Measurements from ENCODE around the gene GNAT2. TPM values are rescaled to one million over a fixed set of nuclear protein-coding genes. Genes with fewer than 3 reads are reported as not detected.

The GNAT2 gene
- total RNA-seq, 2 experiments from 2014 or later = not detected

DNA sequence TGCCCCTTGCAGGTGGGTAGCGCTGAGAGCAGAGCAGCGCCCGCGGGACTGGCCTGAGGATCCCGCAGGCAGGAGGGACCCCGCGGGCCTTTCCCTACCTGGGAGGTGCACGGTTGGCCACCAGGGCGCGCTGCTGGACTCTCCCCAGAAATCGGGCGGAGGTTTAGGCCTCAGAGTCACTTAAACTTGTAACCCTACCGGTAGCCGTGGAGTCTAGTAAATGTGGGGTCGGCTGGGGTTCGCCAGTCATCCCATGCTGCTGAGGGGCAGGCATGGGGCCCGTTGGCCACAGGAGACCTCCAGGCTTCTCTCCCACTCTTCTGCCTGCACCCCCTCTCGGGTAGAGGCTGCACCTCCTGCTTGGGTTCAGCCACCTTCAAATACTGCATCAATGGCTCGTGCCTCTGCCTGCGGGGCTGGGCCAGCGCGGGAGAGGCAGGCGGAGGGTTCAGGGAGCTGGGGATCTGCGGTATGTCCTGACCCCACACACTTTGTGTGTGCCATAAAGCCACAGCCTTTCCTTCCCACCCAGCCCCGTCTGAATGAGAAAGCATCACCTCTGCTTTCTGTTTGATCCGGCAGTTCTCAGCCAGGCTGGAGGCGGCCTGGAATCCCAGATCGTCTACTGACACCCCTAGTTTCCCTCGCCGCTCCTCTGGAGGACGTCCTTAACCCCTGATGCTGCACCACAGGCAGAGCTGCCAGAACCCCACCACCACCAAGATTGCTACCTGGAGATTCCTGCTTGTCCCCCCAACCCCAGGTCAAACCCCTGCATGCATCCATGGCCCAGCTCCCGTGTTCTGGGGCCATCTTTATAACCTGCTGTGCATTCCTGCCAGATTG is 24.2 kb upstream of the GNAT2 start:
- peak; percentile 94 for ATAC-seq (ENCODE audit: poor library complexity)
- Histone ChIP-seq H3K9me3 (ENCODE audit: control insufficient read depth in 1 of 2, insufficient read depth in 1 of 2, low read length in 2 of 2) (no peaks in the 10 kb centered on the region), H3K27me3 (ENCODE audit: control insufficient read depth in 1 of 2, insufficient read depth in 2 of 2, low read length in 2 of 2) (no peaks in the 10 kb centered on the region), H3K27ac (ENCODE audit: low read depth in 1 of 2, low read length in 2 of 2) (no peak overlapping the region), H3K36me3 (ENCODE audit: insufficient read depth, low read length) (no peaks in the 10 kb centered on the region), H3K4me3 (ENCODE audit: low read length) (no peak overlapping the region), H3K4me1 (ENCODE audit: insufficient read depth, low read length) (peaks cover 15% of the 10 kb centered on the region)
- ChIA-PET CTCF (interaction anchor here (3.8 kb wide), 1 partner anchor 130 kb away, joined by 22 read pairs; no protein-coding TSS in a partner anchor), POLR2A (no interaction called here)
- Mint-ChIP-seq H3K27me3 (no peaks in the 10 kb centered on the region), H3K9me3 (no peaks in the 10 kb centered on the region), H3K4me3 (no peak overlapping the region), H3K36me3 (ENCODE audit: low read depth) (no peaks in the 10 kb centered on the region), H3K4me1 (ENCODE audit: low read depth) (peaks cover 20% of the 10 kb centered on the region), H3K27ac (no peak overlapping the region)
- peak; percentile 79 to 91 (median 88) for DNase-seq
- intact Hi-C loops (cut with DNase I, micrococcal nuclease) = loop anchor here (5.0 kb wide), 4 partner anchors 44 to 339 kb away; partner anchors contain the start of genes AHCYL1 (in 2 of the 2), GSTM1 (in 2 of the 2) and GNAI3 (in 1 of the 2)
- TF ChIP-seq CTCF (IDR thresholded peaks at IDR 0.05) = peak; percentile 85

GRCh38 chr1:109642626-109643025 is 23.2 kb upstream of the GNAT2 start:
- POLR2A ChIA-PET = no interaction called here
- H3K4me1 ChIP-seq (ENCODE audit: insufficient read depth, low read length) = peaks cover 15% of the 10 kb centered on the region
- no peaks in the 10 kb centered on the region for H3K9me3 ChIP-seq (ENCODE audit: control insufficient read depth in 1 of 2, insufficient read depth in 1 of 2, low read length in 2 of 2)
- no peak for ATAC-seq (ENCODE audit: poor library complexity)
- CTCF ChIA-PET = interaction anchor here (3.8 kb wide), 1 partner anchor 131 kb away, joined by 22 read pairs; no protein-coding TSS in a partner anchor
- H3K4me3 ChIP-seq (ENCODE audit: low read length) = no peak overlapping the region
- DNase-seq = peak in 1 of 14 experiments; percentile 4
- TF ChIP-seq CTCF (IDR thresholded peaks at IDR 0.05) = no peak
- peaks cover 20% of the 10 kb centered on the region for H3K4me1 Mint-ChIP-seq (ENCODE audit: low read depth)
- H3K4me3 Mint-ChIP-seq = no peak overlapping the region
- no peaks in the 10 kb centered on the region for H3K36me3 Mint-ChIP-seq (ENCODE audit: low read depth)
- no peaks in the 10 kb centered on the region for H3K27me3 Mint-ChIP-seq
- intact Hi-C loops (cut with DNase I, micrococcal nuclease) = loop anchor here (5.0 kb wide), 4 partner anchors 45 to 340 kb away; partner anchors contain the start of genes AHCYL1 (in 2 of the 2), GSTM1 (in 2 of the 2) and GNAI3 (in 1 of the 2)
- H3K27ac Mint-ChIP-seq = no peak overlapping the region
- no peaks in the 10 kb centered on the region for H3K27me3 ChIP-seq (ENCODE audit: control insufficient read depth in 1 of 2, insufficient read depth in 2 of 2, low read length in 2 of 2)
- no peaks in the 10 kb centered on the region for H3K36me3 ChIP-seq (ENCODE audit: insufficient read depth, low read length)
- H3K9me3 Mint-ChIP-seq = no peaks in the 10 kb centered on the region
- H3K27ac ChIP-seq (ENCODE audit: low read depth in 1 of 2, low read length in 2 of 2) = no peak overlapping the region

DNA sequence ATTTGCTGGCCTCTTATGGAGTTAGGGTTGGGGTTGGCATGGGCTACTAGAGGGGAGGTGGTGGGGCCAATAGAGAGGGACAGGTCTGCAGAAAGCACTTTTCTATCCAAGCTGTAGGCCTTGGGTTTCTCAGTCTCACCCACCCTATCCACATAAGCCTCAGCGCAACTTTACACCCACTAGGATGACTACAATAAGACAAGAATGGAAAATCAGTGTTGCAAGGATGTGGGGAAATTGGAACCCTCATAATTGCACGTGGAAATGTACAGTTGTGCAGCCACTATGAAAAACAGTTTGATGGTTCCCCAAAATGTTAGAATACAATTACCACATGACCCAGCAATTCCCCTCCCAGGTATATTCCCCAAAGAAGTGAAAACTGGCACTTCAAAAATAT is 22.4 kb upstream of the GNAT2 start:
- no peak overlapping the region for H3K27ac ChIP-seq (ENCODE audit: low read depth in 1 of 2, low read length in 2 of 2)
- Mint-ChIP-seq H3K9me3 (no peaks in the 10 kb centered on the region), H3K36me3 (ENCODE audit: low read depth) (no peaks in the 10 kb centered on the region), H3K4me1 (ENCODE audit: low read depth) (peaks cover 20% of the 10 kb centered on the region), H3K4me3 (no peak overlapping the region), H3K27me3 (no peaks in the 10 kb centered on the region), H3K27ac (no peak overlapping the region)
- intact Hi-C loops (cut with DNase I, micrococcal nuclease) = loop anchor here (5.0 kb wide), 4 partner anchors 45 to 340 kb away; partner anchors contain the start of genes AHCYL1 (in 2 of the 2), GSTM1 (in 2 of the 2) and GNAI3 (in 1 of the 2)
- DNase-seq (peak in 1 of 14 experiments; percentile 5), ATAC-seq (ENCODE audit: poor library complexity) (no peak)
- no peak for TF ChIP-seq CTCF (IDR thresholded peaks at IDR 0.05)
- H3K4me3 ChIP-seq (ENCODE audit: low read length) = no peak overlapping the region
- no peaks in the 10 kb centered on the region for H3K27me3 ChIP-seq (ENCODE audit: control insufficient read depth in 1 of 2, insufficient read depth in 2 of 2, low read length in 2 of 2)
- H3K36me3 ChIP-seq (ENCODE audit: insufficient read depth, low read length) = no peaks in the 10 kb centered on the region
- CTCF ChIA-PET = interaction anchor here (2.6 to 3.8 kb wide), 2 partner anchors 132 to 344 kb away, joined by 22 to 28 read pairs; partner anchors contain the start of gene AHCYL1
- H3K9me3 ChIP-seq (ENCODE audit: control insufficient read depth in 1 of 2, insufficient read depth in 1 of 2, low read length in 2 of 2) = no peaks in the 10 kb centered on the region
- H3K4me1 ChIP-seq (ENCODE audit: insufficient read depth, low read length) = peaks cover 15% of the 10 kb centered on the region
- POLR2A ChIA-PET = interaction anchor here (2.1 kb wide), 1 partner anchor 14 kb away, joined by 9 read pairs; the partner anchor contains the start of gene GSTM4
